ENCODE results near the gene LONP1.

DNA sequence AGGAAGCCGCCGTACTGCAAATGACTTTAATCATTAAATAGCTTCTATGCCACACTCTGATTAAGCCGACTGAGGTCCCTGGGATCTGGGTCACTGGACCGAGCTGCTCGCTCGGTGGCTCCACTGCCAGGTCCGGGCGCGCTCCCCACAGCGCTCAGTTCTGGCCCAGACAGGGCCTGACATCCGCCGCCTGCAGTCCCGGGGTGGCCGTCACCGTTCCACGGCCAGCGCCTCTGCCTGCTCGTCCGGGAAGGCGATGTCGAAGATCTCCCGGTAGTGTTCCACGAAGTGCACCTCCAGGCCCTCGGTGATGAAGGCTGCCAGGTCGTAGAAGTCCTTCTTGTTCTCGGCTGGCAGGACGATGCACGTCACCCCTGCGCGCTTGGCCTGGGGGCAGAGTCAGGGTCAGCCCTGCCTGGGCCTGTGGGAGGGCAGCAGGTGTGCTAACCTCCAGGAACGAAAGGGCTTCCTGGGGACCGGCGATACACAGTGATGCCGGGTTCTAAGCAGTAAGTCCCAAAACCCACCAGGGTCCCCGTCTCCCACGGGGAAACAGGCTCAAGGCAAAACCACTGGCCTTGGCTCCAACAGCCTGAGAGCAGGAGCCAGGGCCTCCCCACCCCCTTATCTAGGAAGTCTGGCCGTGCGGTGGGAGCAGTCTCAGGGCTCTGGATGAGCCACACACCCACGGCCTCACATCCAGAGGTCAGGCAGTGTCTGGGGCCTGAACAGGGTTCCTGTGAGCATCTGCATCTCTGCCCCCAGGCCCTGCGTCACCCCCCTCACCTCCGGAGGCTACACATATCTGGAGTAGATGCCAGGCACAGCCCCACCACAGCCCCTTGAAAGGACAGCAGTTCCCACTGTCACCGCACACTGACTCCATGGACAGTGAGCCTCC, 27.9 kb downstream of the LONP1 start:
- TF ChIP-seq EZH2 (IDR thresholded peaks at IDR 0.05) = no peak
- TF ChIP-seq ZFX (IDR thresholded peaks at IDR 0.05) = no peak; the same call in 1 of the 2 replicates
- TF ChIP-seq EZH2phosphoT487 (IDR thresholded peaks at IDR 0.05; ENCODE audit: borderline replicate concordance) = no peak
- TF ChIP-seq YY1 (IDR thresholded peaks at IDR 0.05; ENCODE audit: extremely low read depth, insufficient replicate concordance, low read depth, low read length) = no peak
- TF ChIP-seq JUND (IDR thresholded peaks at IDR 0.05) = no peak; the same call in none of the 2 replicates
- no peak for TF ChIP-seq POLR2A (IDR thresholded peaks at IDR 0.05; ENCODE audit: borderline replicate concordance, extremely low read depth, insufficient read depth, insufficient read length)
- no peak for TF ChIP-seq CTCF (IDR thresholded peaks at IDR 0.05 in 2 of 3, conservative IDR thresholded peaks at IDR 0.05 in 1 of 3; ENCODE audit: borderline replicate concordance in 1 of 3, insufficient read depth in 1 of 3, low read depth in 2 of 3, low read length in 2 of 3)
- TF ChIP-seq, protein P1, sequence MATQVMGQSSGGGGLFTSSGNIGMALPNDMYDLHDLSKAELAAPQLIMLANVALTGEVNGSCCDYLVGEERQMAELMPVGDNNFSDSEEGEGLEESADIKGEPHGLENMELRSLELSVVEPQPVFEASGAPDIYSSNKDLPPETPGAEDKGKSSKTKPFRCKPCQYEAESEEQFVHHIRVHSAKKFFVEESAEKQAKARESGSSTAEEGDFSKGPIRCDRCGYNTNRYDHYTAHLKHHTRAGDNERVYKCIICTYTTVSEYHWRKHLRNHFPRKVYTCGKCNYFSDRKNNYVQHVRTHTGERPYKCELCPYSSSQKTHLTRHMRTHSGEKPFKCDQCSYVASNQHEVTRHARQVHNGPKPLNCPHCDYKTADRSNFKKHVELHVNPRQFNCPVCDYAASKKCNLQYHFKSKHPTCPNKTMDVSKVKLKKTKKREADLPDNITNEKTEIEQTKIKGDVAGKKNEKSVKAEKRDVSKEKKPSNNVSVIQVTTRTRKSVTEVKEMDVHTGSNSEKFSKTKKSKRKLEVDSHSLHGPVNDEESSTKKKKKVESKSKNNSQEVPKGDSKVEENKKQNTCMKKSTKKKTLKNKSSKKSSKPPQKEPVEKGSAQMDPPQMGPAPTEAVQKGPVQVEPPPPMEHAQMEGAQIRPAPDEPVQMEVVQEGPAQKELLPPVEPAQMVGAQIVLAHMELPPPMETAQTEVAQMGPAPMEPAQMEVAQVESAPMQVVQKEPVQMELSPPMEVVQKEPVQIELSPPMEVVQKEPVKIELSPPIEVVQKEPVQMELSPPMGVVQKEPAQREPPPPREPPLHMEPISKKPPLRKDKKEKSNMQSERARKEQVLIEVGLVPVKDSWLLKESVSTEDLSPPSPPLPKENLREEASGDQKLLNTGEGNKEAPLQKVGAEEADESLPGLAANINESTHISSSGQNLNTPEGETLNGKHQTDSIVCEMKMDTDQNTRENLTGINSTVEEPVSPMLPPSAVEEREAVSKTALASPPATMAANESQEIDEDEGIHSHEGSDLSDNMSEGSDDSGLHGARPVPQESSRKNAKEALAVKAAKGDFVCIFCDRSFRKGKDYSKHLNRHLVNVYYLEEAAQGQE (IDR thresholded peaks at IDR 0.05; ENCODE audit: low read depth) = no peak
- TF ChIP-seq POLR2AphosphoS5 (IDR thresholded peaks at IDR 0.05; ENCODE audit: low read depth, low read length) = peak; percentile 62
